NB4 (cell line): ENCODE measurements around the gene CGREF1.

Experiments used
- POLR2A ChIP-seq: IDR thresholded peaks from 2 replicates; pipeline ENCODE4 v1.6.1; 2011; ENCODE audit warnings: mild to moderate bottlenecking; ENCODE audit not compliant: insufficient read length; ENCODE audit errors: extremely low read depth
- TF ChIP-seq, protein P1 (sequence below): IDR thresholded peaks from one replicate; pipeline ENCODE4 v1.5.1; 2012; ENCODE audit warnings: low read depth, low read length
- TF ChIP-seq, protein P2 (sequence below): IDR thresholded peaks from 2 replicates; pipeline ENCODE4 v1.6.1; 2011; ENCODE audit warnings: low read depth, low read length

DNA sequence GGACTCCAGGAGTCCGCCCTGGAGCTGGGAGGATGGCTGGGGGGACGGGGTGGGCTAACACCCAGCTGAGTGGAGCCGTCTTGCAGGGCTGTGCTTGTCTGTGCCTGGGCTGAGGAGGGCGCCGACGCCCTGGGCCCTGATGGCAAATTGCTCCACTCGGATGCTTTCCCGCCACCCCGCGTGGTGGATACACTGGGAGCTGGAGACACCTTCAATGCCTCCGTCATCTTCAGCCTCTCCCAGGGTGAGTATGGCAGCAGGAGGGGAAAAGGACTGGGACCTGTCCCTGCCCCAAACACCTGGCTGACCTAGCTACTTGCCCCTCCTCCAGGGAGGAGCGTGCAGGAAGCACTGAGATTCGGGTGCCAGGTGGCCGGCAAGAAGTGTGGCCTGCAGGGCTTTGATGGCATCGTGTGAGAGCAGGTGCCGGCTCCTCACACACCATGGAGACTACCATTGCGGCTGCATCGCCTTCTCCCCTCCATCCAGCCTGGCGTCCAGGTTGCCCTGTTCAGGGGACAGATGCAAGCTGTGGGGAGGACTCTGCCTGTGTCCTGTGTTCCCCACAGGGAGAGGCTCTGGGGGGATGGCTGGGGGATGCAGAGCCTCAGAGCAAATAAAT, 19.5 kb downstream of the CGREF1 start:
- TF ChIP-seq, protein P1, sequence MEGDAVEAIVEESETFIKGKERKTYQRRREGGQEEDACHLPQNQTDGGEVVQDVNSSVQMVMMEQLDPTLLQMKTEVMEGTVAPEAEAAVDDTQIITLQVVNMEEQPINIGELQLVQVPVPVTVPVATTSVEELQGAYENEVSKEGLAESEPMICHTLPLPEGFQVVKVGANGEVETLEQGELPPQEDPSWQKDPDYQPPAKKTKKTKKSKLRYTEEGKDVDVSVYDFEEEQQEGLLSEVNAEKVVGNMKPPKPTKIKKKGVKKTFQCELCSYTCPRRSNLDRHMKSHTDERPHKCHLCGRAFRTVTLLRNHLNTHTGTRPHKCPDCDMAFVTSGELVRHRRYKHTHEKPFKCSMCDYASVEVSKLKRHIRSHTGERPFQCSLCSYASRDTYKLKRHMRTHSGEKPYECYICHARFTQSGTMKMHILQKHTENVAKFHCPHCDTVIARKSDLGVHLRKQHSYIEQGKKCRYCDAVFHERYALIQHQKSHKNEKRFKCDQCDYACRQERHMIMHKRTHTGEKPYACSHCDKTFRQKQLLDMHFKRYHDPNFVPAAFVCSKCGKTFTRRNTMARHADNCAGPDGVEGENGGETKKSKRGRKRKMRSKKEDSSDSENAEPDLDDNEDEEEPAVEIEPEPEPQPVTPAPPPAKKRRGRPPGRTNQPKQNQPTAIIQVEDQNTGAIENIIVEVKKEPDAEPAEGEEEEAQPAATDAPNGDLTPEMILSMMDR: no peak
- TF ChIP-seq POLR2A: no peak
- TF ChIP-seq, protein P2, sequence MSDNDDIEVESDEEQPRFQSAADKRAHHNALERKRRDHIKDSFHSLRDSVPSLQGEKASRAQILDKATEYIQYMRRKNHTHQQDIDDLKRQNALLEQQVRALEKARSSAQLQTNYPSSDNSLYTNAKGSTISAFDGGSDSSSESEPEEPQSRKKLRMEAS: no peak
